GM12872 (cell line): Measurements from ENCODE around the gene RAB31.

Source experiments
- TF ChIP-seq, protein P1 (sequence below): IDR thresholded peaks from 3 replicates; pipeline ENCODE4 v1.5.1; 2011; ENCODE audit warnings: low read depth, mild to moderate bottlenecking, low read length, moderate library complexity; ENCODE audit not compliant: insufficient read depth

Gene RAB31

DNA sequence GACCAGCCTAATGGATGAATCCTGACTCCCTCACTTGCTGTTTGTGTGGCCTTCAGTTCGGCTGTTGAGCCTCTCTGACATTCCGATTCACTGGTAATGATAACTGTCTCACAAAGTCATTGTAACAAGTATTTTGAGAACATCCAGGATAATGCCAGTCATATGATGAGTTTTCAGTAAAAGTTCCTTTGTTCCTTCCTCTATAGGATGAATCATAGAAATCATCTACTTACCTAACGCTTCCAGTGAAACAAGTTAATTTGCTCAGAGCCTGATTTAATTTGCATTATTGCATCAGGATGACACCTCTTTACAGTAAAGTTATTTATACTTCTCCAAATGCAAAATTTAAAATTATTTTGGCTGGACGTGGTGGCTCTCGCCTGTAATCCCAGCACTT is 32.0 kb downstream of the RAB31 start:
- TF ChIP-seq, protein P1, sequence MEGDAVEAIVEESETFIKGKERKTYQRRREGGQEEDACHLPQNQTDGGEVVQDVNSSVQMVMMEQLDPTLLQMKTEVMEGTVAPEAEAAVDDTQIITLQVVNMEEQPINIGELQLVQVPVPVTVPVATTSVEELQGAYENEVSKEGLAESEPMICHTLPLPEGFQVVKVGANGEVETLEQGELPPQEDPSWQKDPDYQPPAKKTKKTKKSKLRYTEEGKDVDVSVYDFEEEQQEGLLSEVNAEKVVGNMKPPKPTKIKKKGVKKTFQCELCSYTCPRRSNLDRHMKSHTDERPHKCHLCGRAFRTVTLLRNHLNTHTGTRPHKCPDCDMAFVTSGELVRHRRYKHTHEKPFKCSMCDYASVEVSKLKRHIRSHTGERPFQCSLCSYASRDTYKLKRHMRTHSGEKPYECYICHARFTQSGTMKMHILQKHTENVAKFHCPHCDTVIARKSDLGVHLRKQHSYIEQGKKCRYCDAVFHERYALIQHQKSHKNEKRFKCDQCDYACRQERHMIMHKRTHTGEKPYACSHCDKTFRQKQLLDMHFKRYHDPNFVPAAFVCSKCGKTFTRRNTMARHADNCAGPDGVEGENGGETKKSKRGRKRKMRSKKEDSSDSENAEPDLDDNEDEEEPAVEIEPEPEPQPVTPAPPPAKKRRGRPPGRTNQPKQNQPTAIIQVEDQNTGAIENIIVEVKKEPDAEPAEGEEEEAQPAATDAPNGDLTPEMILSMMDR: no peak

DNA sequence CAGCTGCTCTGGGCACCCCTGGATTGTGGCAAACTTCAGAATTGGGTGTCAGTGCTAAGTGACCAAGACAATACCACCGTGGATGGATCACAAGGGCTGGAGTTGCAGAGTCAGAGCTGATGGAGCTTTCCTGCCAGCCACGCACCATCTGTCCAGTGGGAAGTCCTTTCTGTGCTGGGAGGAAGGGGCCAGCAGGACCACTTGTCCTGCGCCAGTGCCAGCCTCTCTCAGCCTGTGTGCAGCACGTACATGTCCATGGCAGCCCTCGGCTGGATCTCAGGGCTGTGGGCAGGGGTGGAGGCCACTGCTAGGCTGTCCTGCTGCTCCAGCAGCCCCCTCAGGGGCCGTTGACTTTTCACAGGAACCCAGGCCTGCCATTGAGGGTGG is 33.3 kb downstream of the RAB31 start:
- TF ChIP-seq, protein P1: no peak

DNA sequence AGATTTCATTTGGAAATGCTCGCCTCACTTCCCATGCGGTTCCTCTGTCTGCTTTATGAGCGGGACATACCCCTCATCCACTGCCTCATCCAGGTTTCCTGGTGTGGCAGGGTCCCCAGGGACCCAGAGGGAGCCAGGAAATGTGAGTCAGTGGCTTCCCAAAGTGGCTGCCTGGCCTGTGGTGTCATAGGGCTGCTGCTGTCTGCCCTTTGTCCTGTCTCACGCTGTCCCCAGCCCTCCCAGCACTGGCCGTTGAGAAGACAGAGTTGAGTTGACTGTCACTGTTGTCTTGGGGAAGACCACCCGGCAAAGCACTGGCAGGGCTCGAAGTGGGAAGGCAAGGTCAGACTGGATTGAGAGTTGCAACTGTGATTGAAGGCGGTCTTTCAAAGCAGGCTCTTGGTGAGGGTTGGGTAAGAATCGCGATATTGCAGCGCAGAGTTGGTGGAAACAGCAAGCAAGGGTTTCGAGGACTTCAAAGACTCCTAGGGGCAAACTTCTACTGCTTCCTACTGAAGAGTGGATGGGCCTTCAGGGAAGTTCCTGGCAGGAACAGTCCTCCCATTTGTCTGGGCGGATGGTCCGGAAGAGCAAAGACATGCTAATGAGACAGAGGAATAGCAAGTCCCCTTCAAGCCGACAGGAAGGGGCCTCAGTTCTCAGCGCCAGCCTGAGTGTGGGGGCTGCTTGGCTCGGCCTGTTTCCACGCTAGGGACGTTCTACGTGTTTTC is 33.9 kb downstream of the RAB31 start:
- TF ChIP-seq, protein P1: no peak

DNA sequence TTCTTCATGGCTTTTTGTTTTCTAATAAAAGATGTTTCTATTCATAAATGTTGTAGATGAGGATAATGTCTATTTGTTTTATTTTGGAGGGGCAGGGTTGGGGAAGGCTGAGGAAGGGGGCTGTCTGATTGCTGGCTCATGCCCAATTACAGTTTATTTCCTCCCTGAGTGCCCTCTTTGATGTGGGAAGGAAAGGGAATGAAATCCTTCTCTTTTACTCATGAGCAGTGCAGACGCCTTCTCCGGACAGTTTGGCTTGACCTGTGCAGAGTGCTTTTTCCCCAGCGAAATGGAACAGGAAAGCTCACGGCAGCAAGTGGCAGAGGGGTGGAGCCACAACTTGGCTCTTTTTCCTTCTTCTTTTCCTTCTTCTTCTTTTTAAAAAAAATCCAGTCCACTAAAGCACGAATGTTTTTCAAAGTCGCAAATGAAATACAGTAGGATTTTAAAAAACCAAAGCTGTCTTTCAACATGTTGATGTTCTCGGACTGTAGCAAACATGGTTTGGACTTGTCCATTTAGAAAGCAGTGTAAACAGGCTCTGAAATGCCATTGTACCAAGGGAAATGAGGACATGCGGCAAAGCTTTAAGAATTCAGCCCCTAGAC is 34.5 kb downstream of the RAB31 start:
- TF ChIP-seq, protein P1: no peak

DNA sequence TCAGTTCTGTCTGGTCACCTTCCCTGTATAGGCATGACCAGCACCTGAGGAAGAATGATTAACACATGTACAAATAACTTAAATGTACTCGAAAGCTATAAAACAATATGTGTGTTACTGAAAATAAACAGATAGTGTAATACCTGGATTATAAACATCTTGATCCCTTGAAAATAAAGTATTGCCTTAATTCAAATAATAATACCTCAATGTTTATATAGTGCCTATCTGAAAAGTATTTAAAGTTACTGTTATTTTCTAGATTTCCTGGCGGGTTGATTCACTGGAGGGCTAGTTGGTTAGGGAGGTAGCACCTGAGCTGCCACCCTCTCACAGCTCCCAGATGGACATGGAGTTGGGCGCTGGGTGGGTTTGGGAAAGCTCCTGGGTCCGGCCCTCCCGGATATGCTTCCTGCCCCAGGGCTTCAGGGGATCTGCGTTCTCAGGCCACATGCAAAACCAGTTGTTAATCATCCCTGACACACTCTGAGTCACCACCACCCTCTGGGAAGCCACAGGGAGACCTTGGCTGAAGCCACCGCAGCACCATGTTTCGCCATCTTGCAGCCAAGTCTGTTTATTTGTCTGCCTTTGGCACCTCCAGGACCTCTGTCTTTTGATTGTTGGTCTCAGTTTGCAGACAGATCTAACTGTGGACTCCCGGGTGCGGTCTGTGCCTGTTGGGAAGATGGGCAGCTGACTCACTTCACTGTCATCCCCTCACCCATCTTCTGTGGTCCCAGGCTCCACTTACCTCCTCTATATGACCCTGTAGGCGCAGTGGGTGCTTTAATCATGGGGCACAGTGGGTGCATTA is 35.3 kb downstream of the RAB31 start:
- TF ChIP-seq, protein P1: no peak

DNA sequence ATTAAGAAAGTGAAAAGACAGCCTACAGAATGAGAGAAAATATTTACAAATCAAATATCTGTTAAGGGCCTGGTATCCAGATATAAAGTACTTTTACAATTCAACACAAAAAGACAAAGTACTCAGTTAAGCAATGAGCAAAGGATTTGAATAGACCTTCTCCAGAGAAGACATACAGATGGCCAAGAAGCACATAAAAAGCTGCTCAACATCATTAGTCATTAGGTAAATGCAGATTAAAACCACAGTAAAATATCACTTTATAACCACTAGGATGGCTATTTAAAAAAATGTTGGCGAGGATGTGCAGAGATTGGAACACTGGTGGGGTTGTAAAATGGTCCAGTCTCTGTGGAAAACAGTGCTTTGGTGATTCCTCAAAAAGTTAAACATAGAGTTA is 38.9 kb downstream of the RAB31 start:
- TF ChIP-seq, protein P1: no peak

DNA sequence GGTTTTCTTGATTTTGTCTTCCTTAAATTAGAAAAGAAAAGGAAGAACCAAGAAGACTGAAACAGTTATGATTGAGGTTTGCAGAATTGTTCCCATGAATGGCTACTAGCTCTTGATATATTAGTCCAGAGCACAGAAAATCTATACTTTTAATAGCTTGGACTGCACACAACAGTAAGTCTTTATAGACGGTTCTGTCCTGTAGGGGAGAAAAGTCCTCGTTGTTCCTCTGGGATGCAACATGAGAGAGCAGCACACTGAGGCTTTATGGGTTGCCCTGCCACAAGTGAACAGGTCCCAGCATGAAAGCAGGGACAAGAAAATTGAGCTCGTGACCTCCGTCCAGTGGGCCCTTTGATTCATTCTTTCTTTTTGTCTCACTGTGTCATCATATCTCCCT is 41.5 kb downstream of the RAB31 start:
- TF ChIP-seq, protein P1: no peak
